HL-60 (cell line): Measurements from ENCODE around the gene GAS2L2.

Source experiments
- CTCF ChIP-seq: IDR thresholded peaks from one replicate; pipeline ENCODE4 v1.5.1; 2011; ENCODE audit warnings: low read length, control low read depth, inconsistent platforms; ENCODE audit not compliant: insufficient read depth
- POLR2AphosphoS5 ChIP-seq: IDR thresholded peaks from 2 replicates; pipeline ENCODE4 v1.6.1; 2012; ENCODE audit warnings: low read depth
- REST ChIP-seq: IDR thresholded peaks from 2 replicates; pipeline ENCODE4 v1.6.1; 2012; ENCODE audit warnings: low read depth; ENCODE audit not compliant: insufficient replicate concordance

- TF ChIP-seq POLR2AphosphoS5 (no peak), CTCF (no peak), REST (no peak)
These were observed 13.4 kb upstream of the GAS2L2 start for GRCh38 chr17:35766489-35766877.
